ENCODE results near the gene ESYT3. TPM values are rescaled to one million over a fixed set of nuclear protein-coding genes. Genes with fewer than 3 reads are reported as not detected.

ESYT3 gene
- total and polyA plus RNA-seq, 2 donors (not counting 1 experiment from before 2014, with no cell fraction given): 0.17 TPM; not detected in 1

DNA sequence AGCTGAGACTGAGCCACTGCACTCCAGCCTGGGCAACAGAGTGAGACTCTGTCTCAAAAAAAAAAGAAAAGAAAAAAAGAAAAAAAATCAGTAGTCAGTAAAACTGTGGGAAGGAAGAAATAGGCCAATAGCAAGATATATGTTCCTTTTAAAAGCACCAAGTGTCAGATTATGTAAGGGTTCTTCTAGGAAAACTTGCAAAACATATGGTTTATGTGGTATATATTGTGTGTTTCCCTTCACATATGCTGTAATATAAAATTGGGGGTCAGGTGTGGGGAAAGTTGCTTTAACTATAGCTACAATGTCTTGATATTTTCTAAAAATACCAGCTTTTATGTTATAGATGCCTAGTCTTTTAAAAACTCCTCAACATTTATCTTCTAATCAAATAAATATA is 64.6 kb downstream of the ESYT3 start:
- no peak for TF ChIP-seq EZH2 (IDR thresholded peaks at IDR 0.05; ENCODE audit: low read length, missing control alignments)
- TF ChIP-seq, protein P1, sequence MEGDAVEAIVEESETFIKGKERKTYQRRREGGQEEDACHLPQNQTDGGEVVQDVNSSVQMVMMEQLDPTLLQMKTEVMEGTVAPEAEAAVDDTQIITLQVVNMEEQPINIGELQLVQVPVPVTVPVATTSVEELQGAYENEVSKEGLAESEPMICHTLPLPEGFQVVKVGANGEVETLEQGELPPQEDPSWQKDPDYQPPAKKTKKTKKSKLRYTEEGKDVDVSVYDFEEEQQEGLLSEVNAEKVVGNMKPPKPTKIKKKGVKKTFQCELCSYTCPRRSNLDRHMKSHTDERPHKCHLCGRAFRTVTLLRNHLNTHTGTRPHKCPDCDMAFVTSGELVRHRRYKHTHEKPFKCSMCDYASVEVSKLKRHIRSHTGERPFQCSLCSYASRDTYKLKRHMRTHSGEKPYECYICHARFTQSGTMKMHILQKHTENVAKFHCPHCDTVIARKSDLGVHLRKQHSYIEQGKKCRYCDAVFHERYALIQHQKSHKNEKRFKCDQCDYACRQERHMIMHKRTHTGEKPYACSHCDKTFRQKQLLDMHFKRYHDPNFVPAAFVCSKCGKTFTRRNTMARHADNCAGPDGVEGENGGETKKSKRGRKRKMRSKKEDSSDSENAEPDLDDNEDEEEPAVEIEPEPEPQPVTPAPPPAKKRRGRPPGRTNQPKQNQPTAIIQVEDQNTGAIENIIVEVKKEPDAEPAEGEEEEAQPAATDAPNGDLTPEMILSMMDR (conservative IDR thresholded peaks at IDR 0.05 in 1 of 2, IDR thresholded peaks at IDR 0.05 in 1 of 2; ENCODE audit: low read depth in 1 of 2, low read length in 2 of 2): no peak
- Histone ChIP-seq H3K4me2 (ENCODE audit: extremely low read depth, insufficient read depth, low read length) (no peak overlapping the region), H3K9me3 (ENCODE audit: control insufficient read depth, insufficient read depth, low read depth, low read length) (no peaks in the 10 kb centered on the region), H3K27ac (ENCODE audit: insufficient read depth, low read length) (no peak overlapping the region), H3K4me1 (ENCODE audit: control insufficient read depth, extremely low read depth, insufficient read depth, low read length) (peaks cover 3% of the 10 kb centered on the region), H3K9ac (ENCODE audit: insufficient read depth, low read length) (no peak overlapping the region), H4K20me1 (ENCODE audit: control insufficient read depth, extremely low read depth, insufficient read depth, low read length) (no peaks in the 10 kb centered on the region), H3K27me3 (ENCODE audit: control insufficient read depth, insufficient read depth, low read length) (no peaks in the 10 kb centered on the region), H3K4me3 (replicated peaks in 1 of 4; ENCODE audit: control extremely low read depth in 1 of 4, insufficient read depth in 1 of 4, low read depth in 3 of 4, low read length in 4 of 4) (no peak overlapping the region), H2AFZ (ENCODE audit: low read length) (no peak overlapping the region), H3K79me2 (ENCODE audit: control insufficient read depth, insufficient read depth, low read length) (no peaks in the 10 kb centered on the region), H3K36me3 (ENCODE audit: control insufficient read depth, insufficient read depth, low read length) (no peaks in the 10 kb centered on the region)
- no peak for DNase-seq (ENCODE audit: low read depth in 2 of 2)

DNA sequence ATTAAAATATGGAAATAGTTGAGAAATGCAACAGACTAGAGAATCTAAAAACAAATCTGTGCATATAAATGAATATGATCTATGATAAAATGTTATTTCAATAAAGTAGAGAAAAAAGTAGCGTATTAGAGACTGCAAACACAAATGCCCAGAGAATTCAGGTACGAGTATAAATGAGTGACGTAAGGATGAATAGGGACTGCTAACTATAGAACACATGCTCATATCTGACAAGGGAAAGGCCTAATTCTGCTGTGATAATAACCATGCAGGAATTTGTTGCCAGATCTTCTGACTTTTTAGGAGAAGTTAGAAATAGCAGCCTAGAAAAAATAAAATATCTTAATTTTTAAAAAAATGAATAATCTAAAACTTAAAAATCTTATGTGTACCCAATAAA is 73.1 kb downstream of the ESYT3 start:
- H3K9me3 ChIP-seq (ENCODE audit: control insufficient read depth, insufficient read depth, low read depth, low read length): no peaks in the 10 kb centered on the region
- no peak for TF ChIP-seq EZH2 (IDR thresholded peaks at IDR 0.05; ENCODE audit: low read length, missing control alignments)
- TF ChIP-seq, protein P1 (conservative IDR thresholded peaks at IDR 0.05 in 1 of 2, IDR thresholded peaks at IDR 0.05 in 1 of 2; ENCODE audit: low read depth in 1 of 2, low read length in 2 of 2): no peak
- no peak overlapping the region for H3K27ac ChIP-seq (ENCODE audit: insufficient read depth, low read length)
- no peak overlapping the region for H3K4me3 ChIP-seq (replicated peaks in 1 of 4; ENCODE audit: control extremely low read depth in 1 of 4, insufficient read depth in 1 of 4, low read depth in 3 of 4, low read length in 4 of 4)
- no peak overlapping the region for H2AFZ ChIP-seq (ENCODE audit: low read length)
- H3K79me2 ChIP-seq (ENCODE audit: control insufficient read depth, insufficient read depth, low read length): no peaks in the 10 kb centered on the region
- DNase-seq (ENCODE audit: low read depth in 2 of 2): no peak
- no peaks in the 10 kb centered on the region for H3K36me3 ChIP-seq (ENCODE audit: control insufficient read depth, insufficient read depth, low read length)
- no peaks in the 10 kb centered on the region for H3K4me1 ChIP-seq (ENCODE audit: control insufficient read depth, extremely low read depth, insufficient read depth, low read length)
- H3K4me2 ChIP-seq (ENCODE audit: extremely low read depth, insufficient read depth, low read length): no peak overlapping the region
- H3K9ac ChIP-seq (ENCODE audit: insufficient read depth, low read length): no peak overlapping the region
- H3K27me3 ChIP-seq (ENCODE audit: control insufficient read depth, insufficient read depth, low read length): no peaks in the 10 kb centered on the region
- H4K20me1 ChIP-seq (ENCODE audit: control insufficient read depth, extremely low read depth, insufficient read depth, low read length): no peaks in the 10 kb centered on the region

DNA sequence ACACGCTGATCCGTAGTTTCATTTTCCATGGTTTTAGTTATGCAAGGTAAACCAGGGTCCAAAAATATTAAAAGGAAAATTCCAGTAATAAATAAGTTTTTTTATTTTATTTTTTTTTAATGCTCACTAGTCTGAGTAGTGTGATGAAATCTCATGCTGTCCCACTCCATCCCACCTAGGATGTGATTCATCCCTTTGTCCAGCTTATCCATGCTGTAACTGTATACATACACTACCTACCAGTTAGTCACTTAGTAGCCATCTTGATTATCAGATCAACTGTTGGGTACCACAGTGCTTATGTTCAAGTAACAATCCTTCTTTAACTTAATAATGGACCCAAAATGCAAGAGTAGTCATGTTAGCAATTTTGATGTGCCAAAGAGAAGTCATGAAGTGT is 75.2 kb downstream of the ESYT3 start:
- Histone ChIP-seq H3K27ac (ENCODE audit: insufficient read depth, low read length) (no peak overlapping the region), H3K9ac (ENCODE audit: insufficient read depth, low read length) (no peak overlapping the region), H3K4me2 (ENCODE audit: extremely low read depth, insufficient read depth, low read length) (no peak overlapping the region), H3K79me2 (ENCODE audit: control insufficient read depth, insufficient read depth, low read length) (no peaks in the 10 kb centered on the region), H4K20me1 (ENCODE audit: control insufficient read depth, extremely low read depth, insufficient read depth, low read length) (no peaks in the 10 kb centered on the region), H2AFZ (ENCODE audit: low read length) (no peak overlapping the region), H3K4me3 (replicated peaks in 1 of 4; ENCODE audit: control extremely low read depth in 1 of 4, insufficient read depth in 1 of 4, low read depth in 3 of 4, low read length in 4 of 4) (no peak overlapping the region), H3K36me3 (ENCODE audit: control insufficient read depth, insufficient read depth, low read length) (no peaks in the 10 kb centered on the region), H3K27me3 (ENCODE audit: control insufficient read depth, insufficient read depth, low read length) (no peaks in the 10 kb centered on the region), H3K4me1 (ENCODE audit: control insufficient read depth, extremely low read depth, insufficient read depth, low read length) (no peaks in the 10 kb centered on the region), H3K9me3 (ENCODE audit: control insufficient read depth, insufficient read depth, low read depth, low read length) (no peaks in the 10 kb centered on the region)
- DNase-seq (ENCODE audit: low read depth in 2 of 2): peak in 1 of 2 donors; percentile 5
- TF ChIP-seq, protein P1 (conservative IDR thresholded peaks at IDR 0.05 in 1 of 2, IDR thresholded peaks at IDR 0.05 in 1 of 2; ENCODE audit: low read depth in 1 of 2, low read length in 2 of 2): no peak
- TF ChIP-seq EZH2 (IDR thresholded peaks at IDR 0.05; ENCODE audit: low read length, missing control alignments): no peak

Data from fibroblast of lung (primary cell).